ENCODE measurements around the gene GLS.

DNA sequence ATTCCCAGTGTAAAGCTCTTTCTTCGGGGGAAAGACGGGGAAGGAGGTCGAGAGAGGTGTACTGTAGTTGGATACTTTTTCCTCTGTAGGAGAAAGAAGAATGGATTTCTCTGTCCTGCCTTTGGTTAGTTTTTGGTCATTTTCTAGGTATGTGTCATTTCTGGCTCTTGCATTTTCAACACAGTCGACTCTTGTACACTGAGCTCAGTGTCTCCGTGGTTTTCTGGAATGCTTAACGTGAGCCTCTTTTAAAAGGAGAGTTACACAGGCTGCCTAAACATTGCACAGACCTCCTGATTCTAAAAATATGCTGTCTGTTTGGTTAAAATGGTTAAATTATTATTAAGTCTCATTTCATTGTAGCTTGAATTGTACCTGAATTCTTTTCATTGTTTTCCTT lies 21.8 kb upstream of the GLS start:
- TF ChIP-seq CTCF (IDR thresholded peaks at IDR 0.05 in 4 of 5, conservative IDR thresholded peaks at IDR 0.05 in 1 of 5) (no peak), POLR2A (IDR thresholded peaks at IDR 0.05) (no peak)

Measured in gastrocnemius medialis (tissue), 4 donors.